ENCODE results near the gene UQCC2.

DNA sequence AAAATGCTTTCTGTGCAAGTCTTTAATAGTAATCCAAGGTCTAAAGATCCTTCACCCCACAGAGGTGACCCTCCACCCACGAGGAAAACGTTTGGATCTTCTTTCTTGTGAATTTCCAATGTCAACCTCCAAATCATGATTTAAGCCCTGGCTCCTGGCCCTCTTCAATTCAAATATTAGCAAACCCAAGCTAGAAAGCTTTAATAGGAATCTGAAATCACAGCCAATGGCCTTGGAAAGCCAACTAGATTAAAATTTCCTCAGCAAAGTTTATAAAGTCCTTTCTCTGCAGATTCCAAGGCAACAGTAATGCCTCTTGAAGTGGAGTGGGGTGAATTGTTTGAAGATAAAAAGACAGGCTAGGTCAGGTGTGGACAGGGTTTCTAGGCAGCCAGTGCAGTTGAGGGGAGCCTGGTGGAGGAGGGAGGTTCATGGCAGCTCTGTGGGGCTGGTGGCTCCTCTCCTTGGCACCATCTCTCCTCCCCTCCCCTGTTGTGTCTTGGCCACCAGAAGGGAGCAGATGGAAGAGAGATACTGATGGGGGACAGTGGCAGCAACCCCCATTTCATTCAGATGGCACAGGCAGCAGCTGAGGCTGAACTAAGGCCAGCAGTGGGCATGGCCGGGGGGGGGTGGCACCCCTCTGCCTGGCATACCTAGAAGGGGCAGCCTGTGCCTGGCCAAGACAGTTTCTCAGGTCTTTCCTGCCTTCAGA is 12.0 kb upstream of the UQCC2 start:
- no peak for TF ChIP-seq MXI1 (IDR thresholded peaks at IDR 0.05; ENCODE audit: borderline replicate concordance, low read depth, low read length)
- TF ChIP-seq CEBPB (IDR thresholded peaks at IDR 0.05; ENCODE audit: low read depth, low read length), result no peak
- TF ChIP-seq POLR2A (IDR thresholded peaks at IDR 0.05; ENCODE audit: low read depth, low read length), result no peak
- TF ChIP-seq, protein P1, sequence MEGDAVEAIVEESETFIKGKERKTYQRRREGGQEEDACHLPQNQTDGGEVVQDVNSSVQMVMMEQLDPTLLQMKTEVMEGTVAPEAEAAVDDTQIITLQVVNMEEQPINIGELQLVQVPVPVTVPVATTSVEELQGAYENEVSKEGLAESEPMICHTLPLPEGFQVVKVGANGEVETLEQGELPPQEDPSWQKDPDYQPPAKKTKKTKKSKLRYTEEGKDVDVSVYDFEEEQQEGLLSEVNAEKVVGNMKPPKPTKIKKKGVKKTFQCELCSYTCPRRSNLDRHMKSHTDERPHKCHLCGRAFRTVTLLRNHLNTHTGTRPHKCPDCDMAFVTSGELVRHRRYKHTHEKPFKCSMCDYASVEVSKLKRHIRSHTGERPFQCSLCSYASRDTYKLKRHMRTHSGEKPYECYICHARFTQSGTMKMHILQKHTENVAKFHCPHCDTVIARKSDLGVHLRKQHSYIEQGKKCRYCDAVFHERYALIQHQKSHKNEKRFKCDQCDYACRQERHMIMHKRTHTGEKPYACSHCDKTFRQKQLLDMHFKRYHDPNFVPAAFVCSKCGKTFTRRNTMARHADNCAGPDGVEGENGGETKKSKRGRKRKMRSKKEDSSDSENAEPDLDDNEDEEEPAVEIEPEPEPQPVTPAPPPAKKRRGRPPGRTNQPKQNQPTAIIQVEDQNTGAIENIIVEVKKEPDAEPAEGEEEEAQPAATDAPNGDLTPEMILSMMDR (conservative IDR thresholded peaks at IDR 0.05; ENCODE audit: low read depth, low read length), result no peak
- TF ChIP-seq RFX5 (IDR thresholded peaks at IDR 0.05; ENCODE audit: low read depth, low read length), result no peak
- TF ChIP-seq USF2 (IDR thresholded peaks at IDR 0.05; ENCODE audit: low read depth, low read length), result no peak
- TF ChIP-seq RCOR1 (IDR thresholded peaks at IDR 0.05; ENCODE audit: insufficient replicate concordance, low read length), result no peak
- TF ChIP-seq, protein P2, sequence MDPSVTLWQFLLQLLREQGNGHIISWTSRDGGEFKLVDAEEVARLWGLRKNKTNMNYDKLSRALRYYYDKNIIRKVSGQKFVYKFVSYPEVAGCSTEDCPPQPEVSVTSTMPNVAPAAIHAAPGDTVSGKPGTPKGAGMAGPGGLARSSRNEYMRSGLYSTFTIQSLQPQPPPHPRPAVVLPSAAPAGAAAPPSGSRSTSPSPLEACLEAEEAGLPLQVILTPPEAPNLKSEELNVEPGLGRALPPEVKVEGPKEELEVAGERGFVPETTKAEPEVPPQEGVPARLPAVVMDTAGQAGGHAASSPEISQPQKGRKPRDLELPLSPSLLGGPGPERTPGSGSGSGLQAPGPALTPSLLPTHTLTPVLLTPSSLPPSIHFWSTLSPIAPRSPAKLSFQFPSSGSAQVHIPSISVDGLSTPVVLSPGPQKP (IDR thresholded peaks at IDR 0.05; ENCODE audit: borderline replicate concordance, low read depth, low read length), result no peak
- no peak for TF ChIP-seq MAZ (IDR thresholded peaks at IDR 0.05; ENCODE audit: borderline replicate concordance, low read depth, low read length)

Measured in IMR-90 (cell line).